H9 (cell line): ENCODE measurements around the gene CACNA1G. TPM values are rescaled to one million over a fixed set of nuclear protein-coding genes. Genes with fewer than 3 reads are reported as not detected.

Source experiments
- DNase-seq: peaks from one replicate; pipeline ENCODE4 v3.0.0-alpha.2; 2017
- H2AFZ ChIP-seq: one replicate; pipeline ENCODE4 v1.6.1; 2013; ENCODE audit warnings: mild to moderate bottlenecking, low read length, control low read depth, moderate library complexity
- H2AK5ac ChIP-seq: 2 replicates; pipeline ENCODE4 v1.6.1; 2013; ENCODE audit warnings: low read length, control low read depth, mixed read lengths; ENCODE audit not compliant: insufficient read length
- H2BK120ac ChIP-seq: one replicate; pipeline ENCODE4 v1.6.1; 2013; ENCODE audit warnings: low read depth, mild to moderate bottlenecking, low read length, control low read depth, inconsistent platforms; ENCODE audit not compliant: poor library complexity, severe bottlenecking
- H2BK12ac ChIP-seq: 2 replicates; pipeline ENCODE4 v1.6.1; 2013; ENCODE audit warnings: low read length, control low read depth, mixed read lengths, low read depth; ENCODE audit not compliant: insufficient read length
- H2BK15ac ChIP-seq: 2 replicates; pipeline ENCODE4 v1.6.1; 2013; ENCODE audit warnings: low read depth, low read length, control low read depth
- H2BK20ac ChIP-seq: one replicate; pipeline ENCODE4 v1.6.1; 2013; ENCODE audit warnings: low read depth, mild to moderate bottlenecking, low read length, control low read depth, inconsistent platforms; ENCODE audit not compliant: poor library complexity, severe bottlenecking
- H2BK5ac ChIP-seq: 2 replicates; pipeline ENCODE4 v1.6.1; 2013; ENCODE audit warnings: low read length, control low read depth, mixed read lengths; ENCODE audit not compliant: insufficient read length
- H3K14ac ChIP-seq: 2 replicates; pipeline ENCODE4 v1.6.1; 2013; ENCODE audit warnings: low read length, control low read depth; ENCODE audit not compliant: insufficient read depth
- H3K18ac ChIP-seq: 2 replicates; pipeline ENCODE4 v1.6.1; 2013; ENCODE audit warnings: low read depth, mild to moderate bottlenecking, mixed read lengths, low read length, control low read depth; ENCODE audit not compliant: insufficient read length
- H3K23ac ChIP-seq: 2 replicates; pipeline ENCODE4 v1.6.1; 2013; ENCODE audit warnings: low read length, control low read depth, mixed read lengths, low read depth; ENCODE audit not compliant: insufficient read length
- H3K23me2 ChIP-seq: 2 replicates; pipeline ENCODE4 v1.6.1; 2013; ENCODE audit warnings: low read depth, mild to moderate bottlenecking, mixed read lengths, low read length, control low read depth; ENCODE audit not compliant: insufficient read length, poor library complexity, severe bottlenecking
- H3K27ac ChIP-seq: 2 replicates; pipeline ENCODE4 v1.5.1; 2013; ENCODE audit warnings: low read length, control low read depth, mixed read lengths, low read depth; ENCODE audit not compliant: insufficient read length
- H3K27me3 ChIP-seq: 2 replicates; pipeline ENCODE4 v1.6.1; 2013; ENCODE audit warnings: low read length, control low read depth, inconsistent platforms; ENCODE audit not compliant: insufficient read depth
- H3K4ac ChIP-seq: 2 replicates; pipeline ENCODE4 v1.6.1; 2013; ENCODE audit warnings: low read depth, mild to moderate bottlenecking, control low read depth, inconsistent platforms, low read length, moderate library complexity
- H3K4me1 ChIP-seq: 2 replicates; pipeline ENCODE4 v1.6.1; 2013; ENCODE audit warnings: low read length, control low read depth, inconsistent platforms; ENCODE audit not compliant: insufficient read depth
- H3K4me2 ChIP-seq: 2 replicates; pipeline ENCODE4 v1.6.1; 2013; ENCODE audit warnings: low read length, control low read depth, mixed read lengths; ENCODE audit not compliant: insufficient read length, insufficient read depth
- H3K56ac ChIP-seq: 2 replicates; pipeline ENCODE4 v1.6.1; 2013; ENCODE audit warnings: low read depth, mild to moderate bottlenecking, mixed read lengths, low read length, control low read depth; ENCODE audit not compliant: insufficient read length
- H3K79me1 ChIP-seq: 2 replicates; pipeline ENCODE4 v1.6.1; 2013; ENCODE audit warnings: low read depth, mild to moderate bottlenecking, moderate library complexity, low read length, control low read depth, inconsistent platforms; ENCODE audit not compliant: insufficient read depth, poor library complexity, severe bottlenecking
- H3K79me2 ChIP-seq: 2 replicates; pipeline ENCODE4 v1.6.1; 2013; ENCODE audit warnings: low read length, control low read depth, inconsistent platforms; ENCODE audit not compliant: insufficient read depth
- H3K9ac ChIP-seq: 2 replicates; pipeline ENCODE4 v1.6.1; 2013; ENCODE audit warnings: low read length, control low read depth, mixed read lengths; ENCODE audit not compliant: insufficient read length; ENCODE audit errors: extremely low read depth
- H3K9me3 ChIP-seq: one replicate; pipeline ENCODE4 v1.6.1; 2013; ENCODE audit warnings: low read depth, low read length, inconsistent platforms; ENCODE audit not compliant: control insufficient read depth
- H3T11ph ChIP-seq: one replicate; pipeline ENCODE4 v1.6.1; 2013; ENCODE audit warnings: mild to moderate bottlenecking, low read length, control low read depth, inconsistent platforms
- H4K20me1 ChIP-seq: one replicate; pipeline ENCODE4 v1.6.1; 2013; ENCODE audit not compliant: control insufficient read depth, insufficient read length, insufficient read depth
- H4K5ac ChIP-seq: 2 replicates; pipeline ENCODE4 v1.6.1; 2013; ENCODE audit warnings: low read depth, mild to moderate bottlenecking, mixed read lengths, low read length, control low read depth; ENCODE audit not compliant: insufficient read length
- H4K8ac ChIP-seq: replicated peaks from 2 replicates; pipeline ENCODE4 v1.6.1; 2013; ENCODE audit warnings: low read length, control low read depth, mixed read lengths, low read depth; ENCODE audit not compliant: insufficient read length
- H4K91ac ChIP-seq: 2 replicates; pipeline ENCODE4 v1.6.1; 2013; ENCODE audit warnings: low read depth, mild to moderate bottlenecking, moderate library complexity, mixed read lengths, low read length, control low read depth; ENCODE audit not compliant: insufficient read length
- H3K27ac Mint-ChIP-seq, 3 experiments: 2 replicates in 2 of 3; 3 replicates in 1 of 3; pipeline ENCODE4 v1.8.0; 2020 to 2021; ENCODE audit warnings: mixed read lengths in 3 of 3, mild to moderate bottlenecking in 1 of 3, moderate library complexity in 1 of 3
- H3K27me3 Mint-ChIP-seq: 2 replicates; pipeline ENCODE4 v1.8.0; 2021; ENCODE audit warnings: low read depth, mild to moderate bottlenecking, moderate library complexity, mixed read lengths
- H3K36me3 Mint-ChIP-seq, 3 experiments: 2 replicates in 2 of 3; 3 replicates in 1 of 3; pipeline ENCODE4 v1.8.0; 2020 to 2021; ENCODE audit warnings: low read depth in 3 of 3, mixed read lengths in 3 of 3; ENCODE audit not compliant: insufficient read depth in 1 of 3
- H3K4me1 Mint-ChIP-seq, 2 experiments: 2 replicates each; pipeline ENCODE4 v1.8.0; 2020; ENCODE audit warnings: mixed read lengths in 2 of 2
- H3K4me3 Mint-ChIP-seq, 2 experiments: 2 replicates in 1 of 2; 3 replicates in 1 of 2; pipeline ENCODE4 v1.8.0; 2020 to 2021; ENCODE audit warnings: mild to moderate bottlenecking in 2 of 2, mixed read lengths in 2 of 2, moderate library complexity in 1 of 2
- H3K9me3 Mint-ChIP-seq, 2 experiments: 2 replicates in 1 of 2; 3 replicates in 1 of 2; pipeline ENCODE4 v1.8.0; 2020; ENCODE audit warnings: mild to moderate bottlenecking in 2 of 2, mixed read lengths in 2 of 2, moderate library complexity in 1 of 2
- CTCF ChIP-seq: fragments of 200-600 bp; sonication (generic); conservative IDR thresholded peaks from 3 replicates; pipeline ENCODE4 v1.8.0; 2021; ENCODE audit warnings: antibody characterized with exemption, mild to moderate bottlenecking
- WGBS: extraction: QIAGEN DNeasy Blood & Tissue Kit; methylation state at CpG from one replicate; pipeline ENCODE4 v1.1.7; 2013; ENCODE audit warnings: missing lambda C conversion rate, low lambda C conversion rate, mixed read lengths; ENCODE audit not compliant: insufficient read length; ENCODE audit errors: extremely low coverage; 5-methylcytosine and 5-hydroxymethylcytosine counted together
- total RNA-seq: library from RNA; stranded (reverse); gene quantifications from 2 replicates; pipeline ENCODE4 v1.2.1, GENCODE V29; 2021

Gene CACNA1G
- total RNA-seq, 1 experiment from 2014 or later = 1.5 TPM

- Mint-ChIP-seq H3K36me3 (no peaks in the 10 kb centered on the region; a peak in 1 of 7 replicates), H3K9me3 (no peaks in the 10 kb centered on the region; a peak in 1 of 5 replicates), H3K4me3 (no peak overlapping the region), H3K27me3 (peaks cover 22% of the 10 kb centered on the region), H3K4me1 (peaks cover 8 to 11% of the 10 kb centered on the region in 2 experiments; a peak in 2 of 4 replicates), H3K27ac (peak overlapping the region in 1 of 3 experiments; percentile 8; a peak in 1 of 7 replicates)
- DNase-seq = no peak
- no peak overlapping the region for H3K9ac ChIP-seq
- no peaks in the 10 kb centered on the region for H3K27me3 ChIP-seq
- no peak overlapping the region for H3K27ac ChIP-seq
- no peak overlapping the region for H3K23ac ChIP-seq
- H3K4me2 ChIP-seq = no peak overlapping the region
- no peak overlapping the region for H2AK5ac ChIP-seq
- no peak for TF ChIP-seq CTCF
- H2BK5ac ChIP-seq = no peak overlapping the region
- H2BK15ac ChIP-seq = no peak overlapping the region
- H4K20me1 ChIP-seq = no peaks in the 10 kb centered on the region
- no peak overlapping the region for H4K91ac ChIP-seq
- no peak overlapping the region for H3K18ac ChIP-seq
- H3K79me2 ChIP-seq = no peaks in the 10 kb centered on the region
- H3K9me3 ChIP-seq = no peaks in the 10 kb centered on the region
- H3K23me2 ChIP-seq = no peaks in the 10 kb centered on the region
- H4K5ac ChIP-seq = no peak overlapping the region
- no peak overlapping the region for H2BK120ac ChIP-seq
- no peak overlapping the region for H4K8ac ChIP-seq
- H3K4me1 ChIP-seq = no peaks in the 10 kb centered on the region; the same call in 1 of the 2 replicates
- no CpG with 5 or more reads among the region's 18 CpGs for WGBS
- no peak overlapping the region for H2BK12ac ChIP-seq
- no peak overlapping the region for H3K56ac ChIP-seq
- H3T11ph ChIP-seq = no peak overlapping the region
- no peak overlapping the region for H3K14ac ChIP-seq
- no peak overlapping the region for H3K4ac ChIP-seq
- H3K79me1 ChIP-seq = no peaks in the 10 kb centered on the region
- no peak overlapping the region for H2AFZ ChIP-seq
- no peak overlapping the region for H2BK20ac ChIP-seq
Observed at GRCh38 chr17:50548831-50549230, 11.7 kb upstream of the CACNA1G start.
